HCT116 (cell line): ENCODE data around the gene SPATS1. TPM values are rescaled to one million over a fixed set of nuclear protein-coding genes. Genes with fewer than 3 reads are reported as not detected.
"Not testable (repeated sequence)": the region's sequence is repeated elsewhere in the genome, so short reads cannot be mapped to it uniquely, and the experiment has no call there.

ENCODE experiments used
- ATAC-seq: fragments of 200-7000 bp; cut with Tn5 transposase; 2 replicates; pipeline ENCODE4 v1.9.1; 2020; ENCODE audit warnings: mild to moderate bottlenecking, moderate library complexity
- BruUV-seq: library from RNA; stranded (reverse); fragments of 400-500 nt; replicated peaks from 2 replicates; lab custom pipeline; 2021; lab: Mats Ljungman, UMichigan
- CTCF ChIA-PET: fragments of 300-600 bp; sonication (Branson Sonifier 250); formaldehyde crosslinking; loops from one replicate; lab custom pipeline; 2021; ENCODE audit warnings: antibody characterized with exemption; lab: Charles Lee
- POLR2A ChIA-PET: fragments of 300-600, 350-600 bp; sonication (Branson Sonifier 250); formaldehyde crosslinking; loops from one replicate; lab custom pipeline; 2021; ENCODE audit warnings: antibody characterized with exemption; lab: Charles Lee
- RAD21 ChIA-PET, 2 experiments: fragments of 300-600 bp; sonication (Branson Sonifier 250); formaldehyde crosslinking; loops; one replicate each; lab custom pipeline; 2023; ENCODE audit warnings: low total read pairs in 2 of 2; ENCODE audit not compliant: uncharacterized antibody in 2 of 2, unreplicated experiment in 2 of 2, low non-redundant PET in 1 of 2; lab: Charles Lee
- DNase-seq: peaks from one replicate; pipeline ENCODE4 v3.0.0-alpha.2; 2010; ENCODE audit warnings: low read depth, low spot score
- H2AFZ ChIP-seq: fragments of 200-600 bp; shearing (Covaris generic), sonication (generic); 2 replicates; pipeline ENCODE4 v1.6.1; 2017; ENCODE audit warnings: low read depth, mixed run types, mixed read lengths, antibody characterized with exemption, low read length; ENCODE audit not compliant: poor library complexity, severe bottlenecking
- H3K27ac ChIP-seq: 2 replicates; pipeline ENCODE4 v1.5.1; 2012; ENCODE audit warnings: low read depth, low read length
- H3K27me3 ChIP-seq: fragments of 200-600 bp; sonication (generic); 2 replicates; pipeline ENCODE4 v1.6.1; 2016; ENCODE audit warnings: mixed run types, low read length, mixed read lengths; ENCODE audit not compliant: insufficient read depth
- H3K36me3 ChIP-seq, 2 experiments: fragments of 200-500 bp in 1 of 2; fragments of 200-600 bp in 1 of 2; sonication (Bioruptor generic) in 1 of 2; sonication (generic) in 1 of 2; 2 replicates each; pipeline versions ENCODE4 v1.5.1 to v1.6.1; 2014 to 2016; ENCODE audit warnings: low read length in 2 of 2, inconsistent platforms in 1 of 2, mixed read lengths in 1 of 2, mixed run types in 1 of 2; ENCODE audit not compliant: insufficient read depth in 2 of 2, control insufficient read depth in 1 of 2
- H3K4me1 ChIP-seq, 2 experiments: fragments of 200-600 bp in 1 of 2; sonication (generic) in 1 of 2; 2 replicates each; pipeline versions ENCODE4 v1.5.1 to v1.6.1; 2012 to 2017; ENCODE audit warnings: low read length in 2 of 2, inconsistent platforms in 1 of 2, mild to moderate bottlenecking in 1 of 2, mixed read lengths in 1 of 2, mixed run types in 1 of 2, moderate library complexity in 1 of 2; ENCODE audit not compliant: insufficient read depth in 2 of 2, control insufficient read depth in 1 of 2
- H3K4me2 ChIP-seq: fragments of 200-600 bp; sonication (generic); 2 replicates; pipeline ENCODE4 v1.6.1; 2017; ENCODE audit warnings: mixed run types, low read length, mixed read lengths
- H3K4me3 ChIP-seq, 2 experiments: fragments of 200-600 bp in 1 of 2; sonication (generic) in 1 of 2; replicated peaks in 1 of 2; 2 replicates each; pipeline ENCODE4 v1.5.1; 2011 to 2016; ENCODE audit warnings: low read length in 2 of 2, control low read depth in 1 of 2, low read depth in 1 of 2, mild to moderate bottlenecking in 1 of 2, mixed read lengths in 1 of 2, mixed run types in 1 of 2
- H3K79me2 ChIP-seq: fragments of 200-600 bp; sonication (generic); 2 replicates; pipeline ENCODE4 v1.6.1; 2017; ENCODE audit warnings: mild to moderate bottlenecking, mixed run types, low read length, moderate library complexity, mixed read lengths; ENCODE audit not compliant: insufficient read depth
- H3K9ac ChIP-seq: fragments of 200-600 bp; sonication (generic); 2 replicates; pipeline ENCODE4 v1.6.1; 2016; ENCODE audit warnings: low read length, mixed read lengths
- H3K9me2 ChIP-seq: fragments of 200-600 bp; sonication (generic), shearing (Covaris generic); 2 replicates; pipeline ENCODE4 v1.6.1; 2017; ENCODE audit warnings: mixed run types, mild to moderate bottlenecking, moderate library complexity; ENCODE audit not compliant: insufficient read depth
- H3K9me3 ChIP-seq, 2 experiments: fragments of 200-500 bp in 1 of 2; fragments of 200-600 bp in 1 of 2; sonication (Bioruptor generic) in 1 of 2; sonication (generic) in 1 of 2; 2 replicates each; pipeline ENCODE4 v1.6.1; 2014 to 2017; ENCODE audit warnings: low read length in 2 of 2, mixed read lengths in 2 of 2, inconsistent platforms in 1 of 2, low read depth in 1 of 2, mild to moderate bottlenecking in 1 of 2, mixed run types in 1 of 2, moderate library complexity in 1 of 2; ENCODE audit not compliant: control insufficient read depth in 1 of 2, insufficient read depth in 1 of 2
- H4K20me1 ChIP-seq: fragments of 200-600 bp; sonication (generic), shearing (Covaris generic); 2 replicates; pipeline ENCODE4 v1.6.1; 2017; ENCODE audit warnings: mixed run types, mild to moderate bottlenecking, moderate library complexity; ENCODE audit not compliant: insufficient read depth
- CBX3 ChIP-seq: IDR thresholded peaks from 2 replicates; pipeline ENCODE4 v1.6.1; 2012; ENCODE audit warnings: low read depth
- EGR1 ChIP-seq: IDR thresholded peaks from 2 replicates; pipeline ENCODE4 v1.6.1; 2012; ENCODE audit warnings: low read depth
- POLR2AphosphoS5 ChIP-seq: IDR thresholded peaks from 2 replicates; pipeline ENCODE4 v1.6.1; 2011; ENCODE audit warnings: mild to moderate bottlenecking, low read depth, low read length, moderate library complexity
- ZFX ChIP-seq: fragments of 450-650 bp; IDR thresholded peaks from 2 replicates; pipeline ENCODE4 v1.6.1; 2017
- intact Hi-C: fragments of 100-400 bp; cut with micrococcal nuclease; formaldehyde crosslinking; loops from 2 replicates; pipeline ENCODE4 v1.10.0; 2022
- total RNA-seq: library from RNA; stranded (reverse); gene quantifications from one replicate; pipeline ENCODE4 v1.2.1, GENCODE V29; 2021; ENCODE audit not compliant: unreplicated experiment

Gene SPATS1
- total RNA-seq, 1 experiment from 2014 or later, result not detected

- ATAC-seq (no peak), DNase-seq (no peak)
- BruUV-seq, result no TSS peak
- Histone ChIP-seq H3K9me3 (no peaks in the 10 kb centered on the region), H2AFZ (no peak overlapping the region), H3K79me2 (peaks cover 16% of the 10 kb centered on the region), H3K27ac (no peak overlapping the region)
- CTCF ChIA-PET, result no interaction called here
- TF ChIP-seq CBX3, result no peak
- TF ChIP-seq ZFX, result no peak
- no peak for TF ChIP-seq EGR1
- TF ChIP-seq POLR2AphosphoS5, result no peak
- TF ChIP-seq, all 23 proteins: peak for 0
- Histone ChIP-seq H4K20me1 (no peaks in the 10 kb centered on the region), H3K4me2 (no peak overlapping the region), H3K36me3 (peaks cover 3 to 6% of the 10 kb centered on the region in 2 experiments; a peak in 2 of 4 replicates), H3K9me2 (no peaks in the 10 kb centered on the region), H3K4me3 (no peak overlapping the region), H3K27me3 (peaks cover 18% of the 10 kb centered on the region; the same call in 1 of the 2 replicates), H3K9ac (no peak overlapping the region), H3K4me1 (peaks cover 6 to 16% of the 10 kb centered on the region in 2 experiments)
- RAD21 ChIA-PET, result no interaction called here
- POLR2A ChIA-PET, result no interaction called here
- intact Hi-C loops, result no loop called here
Measured at GRCh38 chr6:44316481-44316880, 26.0 kb upstream of the SPATS1 start.

GRCh38 chr6:44317136-44317631, 25.3 kb upstream of the SPATS1 start:
- H4K20me1 ChIP-seq, H3K9me3 ChIP-seq, DNase-seq, POLR2A ChIA-PET, H3K27ac ChIP-seq, RAD21 ChIA-PET, H2AFZ ChIP-seq, H3K4me2 ChIP-seq, BruUV-seq, H3K9me2 ChIP-seq, H3K9ac ChIP-seq, H3K4me1 ChIP-seq, H3K79me2 ChIP-seq, intact Hi-C loops, H3K36me3 ChIP-seq, H3K4me3 ChIP-seq, ATAC-seq, CTCF ChIA-PET: not testable (repeated sequence)
- H3K27me3 ChIP-seq, result peaks cover 18% of the 10 kb centered on the region; the same call in 1 of the 2 replicates
